Posterior cingulate gyrus (tissue), 11 donors: Measurements from ENCODE around the gene POU2F1.
"Not testable (repeated sequence)": the region's sequence is repeated elsewhere in the genome, so short reads cannot be mapped to it uniquely, and the experiment has no call there.

ENCODE experiments used
- DNase-seq, 10 donors: peaks; one replicate each; pipeline versions ENCODE4 v3.0.0 to v3.0.0-alpha.2; 2020 to 2021; ENCODE audit warnings: mixed read lengths in 3 of 10
- intact Hi-C: fragments of 100-400 bp; cut with DNase I; formaldehyde crosslinking; loops from one replicate; pipeline ENCODE4 v1.15.1; 2023

The POU2F1 gene

GRCh38 chr1:167301355-167301754 lies 80.7 kb downstream of the POU2F1 start:
- DNase-seq = no peak
- intact Hi-C loops = no loop called here

DNA sequence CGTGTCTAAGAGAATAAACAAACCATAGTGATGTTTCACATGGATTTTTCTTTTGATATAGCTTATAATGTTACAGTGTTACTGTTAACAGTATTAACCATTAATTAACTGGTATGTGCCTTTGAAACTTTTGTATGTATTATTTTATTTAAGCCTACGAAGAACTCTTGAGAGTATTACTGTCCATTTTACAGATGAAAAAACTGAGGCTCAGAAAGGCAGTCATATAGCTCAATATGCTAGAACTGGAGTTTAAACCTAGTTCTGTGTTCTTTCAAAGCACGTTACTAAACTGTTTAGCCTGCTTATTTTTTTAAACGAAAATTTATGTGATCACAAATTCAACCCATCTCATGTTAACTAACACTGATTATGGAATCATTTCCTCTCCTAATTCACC lies 83.5 kb downstream of the POU2F1 start:
- intact Hi-C loops = no loop called here

GRCh38 chr1:167305059-167305705 lies 84.5 kb downstream of the POU2F1 start:
- no peak for DNase-seq
- intact Hi-C loops = no loop called here

More for the DNA sequence above, 83.5 kb downstream of the POU2F1 start:
- DNase-seq = no peak

DNA sequence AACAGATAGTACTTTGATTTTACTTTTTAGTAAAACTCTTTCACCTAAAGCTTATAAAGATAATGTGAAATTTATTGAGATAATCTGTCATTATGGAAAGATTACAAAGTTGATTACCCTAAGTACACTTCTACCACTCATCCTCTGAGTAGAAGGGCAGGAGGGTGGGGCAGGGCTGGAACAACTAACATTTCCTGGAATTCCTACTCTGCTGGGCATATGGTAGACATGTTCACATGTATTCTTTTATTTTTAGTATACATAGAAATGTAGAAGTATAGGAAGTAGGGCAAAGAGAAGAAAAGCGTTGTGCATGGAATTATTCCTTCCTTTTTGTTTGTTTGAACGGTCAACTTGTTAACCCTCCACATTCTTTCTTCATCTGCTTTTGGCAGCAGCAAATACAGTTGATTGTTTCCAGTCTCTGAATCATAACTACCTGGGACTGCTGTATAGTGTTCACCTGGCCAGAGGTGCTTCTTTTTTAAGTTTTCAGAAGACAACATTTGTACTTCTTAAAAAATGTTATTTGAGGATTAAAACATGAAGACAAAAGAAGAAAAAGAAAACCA lies 85.1 kb downstream of the POU2F1 start:
- intact Hi-C loops = no loop called here
- DNase-seq = no peak

- no peak for DNase-seq
- intact Hi-C loops = no loop called here
These were observed 90.0 kb downstream of the POU2F1 start for GRCh38 chr1:167310732-167311131.

GRCh38 chr1:167312871-167313270 lies 92.2 kb downstream of the POU2F1 start:
- intact Hi-C loops = no loop called here
- no peak for DNase-seq

DNA sequence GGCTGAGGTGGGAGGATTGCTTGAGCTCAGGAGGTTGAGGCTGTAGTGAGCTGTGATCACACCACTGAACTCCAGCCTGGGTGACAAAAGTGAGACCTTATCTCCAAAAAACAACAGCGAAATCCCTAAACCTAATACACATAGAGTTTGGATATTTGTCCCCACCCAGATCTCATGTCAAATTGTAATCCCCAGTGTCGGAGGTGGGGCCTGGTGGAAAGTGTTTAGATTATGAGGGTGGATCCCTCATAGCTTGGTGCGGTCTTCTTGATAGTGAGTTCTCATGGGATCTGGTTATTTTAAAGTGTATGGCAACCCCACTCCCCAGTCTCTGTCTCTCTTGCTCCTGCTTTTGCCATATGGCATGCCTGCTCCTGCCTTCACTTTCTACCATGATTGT lies 94.0 kb downstream of the POU2F1 start:
- intact Hi-C loops = no loop called here
- DNase-seq = no peak

DNA sequence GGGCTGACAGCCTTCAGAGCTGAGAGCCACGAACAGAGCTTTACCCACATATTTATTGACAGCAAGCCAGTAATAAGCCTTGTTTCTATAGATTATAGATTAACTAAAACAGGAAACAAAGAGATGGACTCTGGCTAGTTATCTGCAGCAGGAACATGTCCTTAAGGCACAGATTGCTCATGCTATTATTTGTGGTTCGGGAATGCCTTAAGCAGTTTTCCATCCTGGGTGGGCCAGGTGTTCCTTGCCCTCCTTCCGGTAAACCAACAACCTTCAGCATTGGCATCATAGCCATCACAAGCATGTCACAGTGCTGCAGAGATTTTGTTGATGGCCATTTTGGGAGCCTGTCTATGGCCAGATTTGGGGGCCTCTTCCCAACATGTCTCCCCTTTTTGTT lies 96.8 kb downstream of the POU2F1 start:
- intact Hi-C loops = no loop called here
- no peak for DNase-seq

DNA sequence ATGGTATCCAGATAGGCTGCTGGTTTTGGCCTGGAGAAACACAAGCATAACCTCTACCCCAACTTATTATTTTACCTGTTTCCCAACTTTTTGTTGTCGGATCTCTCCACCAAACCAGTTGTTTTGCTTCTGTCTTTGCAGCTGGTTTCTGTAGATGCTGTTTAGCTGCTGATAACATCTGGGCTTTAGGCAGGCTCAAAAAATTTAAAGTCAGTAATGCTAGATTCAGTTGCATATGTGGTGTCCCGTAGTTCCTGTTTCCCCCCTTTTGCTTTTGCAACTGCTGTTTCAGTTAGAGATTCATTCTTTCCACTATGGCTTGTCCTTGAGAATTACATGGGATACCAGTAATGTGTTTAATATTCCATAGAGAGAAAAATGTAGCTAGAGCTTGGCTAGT lies 98.5 kb downstream of the POU2F1 start:
- DNase-seq, intact Hi-C loops: not testable (repeated sequence)

DNA sequence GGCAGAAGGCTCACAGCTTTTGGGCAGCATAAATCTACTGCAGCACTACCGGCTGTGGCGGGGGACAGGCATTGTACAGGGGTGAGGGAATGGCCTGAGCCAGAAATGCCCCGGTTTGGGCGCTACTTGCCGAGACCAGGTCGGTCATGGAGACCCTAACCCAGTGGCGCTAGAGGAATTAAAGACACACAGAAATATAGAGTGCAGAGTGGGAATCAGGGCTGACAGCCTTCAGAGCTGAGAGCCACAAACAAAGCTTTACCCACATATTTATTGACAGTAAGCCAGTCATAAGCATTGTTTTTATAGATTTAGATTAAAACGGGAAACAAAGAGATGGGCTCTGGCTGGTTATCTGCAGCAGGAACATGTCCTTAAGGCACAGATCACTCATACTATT lies 101.8 kb downstream of the POU2F1 start:
- no peak for DNase-seq
- intact Hi-C loops = no loop called here

GRCh38 chr1:167325151-167325550 lies 104.5 kb downstream of the POU2F1 start:
- intact Hi-C loops = no loop called here
- DNase-seq = no peak

DNA sequence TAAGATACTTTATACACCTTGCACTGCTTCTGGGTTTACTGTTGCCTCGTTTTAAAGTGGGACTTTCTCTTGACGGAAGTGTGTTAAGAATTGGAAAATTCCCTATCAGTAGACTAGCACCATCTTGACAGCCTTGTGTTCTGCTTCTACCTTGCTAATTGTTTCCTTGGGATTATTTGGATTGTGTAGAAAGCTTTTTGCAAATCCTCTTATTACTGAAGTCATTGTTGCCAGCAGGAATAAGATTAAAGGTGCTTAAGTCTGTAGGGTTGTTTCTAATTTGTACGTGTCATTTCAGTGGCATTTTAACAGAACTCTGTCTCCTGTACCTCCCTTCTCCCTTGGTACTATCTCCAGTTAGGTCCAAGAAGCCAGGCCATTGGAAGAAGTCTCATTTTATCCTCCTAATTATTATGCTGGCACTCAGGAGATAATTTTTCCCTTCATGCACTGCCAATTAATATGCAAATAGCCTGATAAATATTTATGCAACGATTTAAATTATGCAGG lies 107.7 kb downstream of the POU2F1 start:
- no peak for DNase-seq
- intact Hi-C loops = no loop called here

- intact Hi-C loops = no loop called here
- peak in 9 of 10 donors; percentile 19 to 90 (median 35) for DNase-seq
These were observed 108.3 kb downstream of the POU2F1 start for GRCh38 chr1:167328816-167329483.

GRCh38 chr1:167330601-167331293 lies 110.1 kb downstream of the POU2F1 start:
- DNase-seq = no peak
- intact Hi-C loops = no loop called here

DNA sequence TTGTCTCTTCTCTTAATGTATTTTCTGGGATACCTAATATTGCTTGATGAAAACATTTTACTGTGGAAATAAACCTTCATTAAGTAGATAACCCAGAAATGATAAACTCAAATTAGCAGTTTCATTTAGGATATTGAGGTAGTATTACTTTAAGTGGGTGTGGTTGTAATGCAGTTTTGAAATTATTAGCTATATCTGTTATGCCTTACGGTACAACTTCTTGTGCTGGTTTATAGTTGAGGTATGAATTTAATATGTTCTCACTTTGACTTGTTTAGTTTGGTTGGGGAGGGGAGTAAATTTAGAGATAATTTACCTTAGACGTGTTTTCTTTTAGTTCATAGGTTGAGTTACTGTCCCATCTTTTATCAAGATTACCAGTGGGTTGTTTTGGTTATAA lies 111.0 kb downstream of the POU2F1 start:
- intact Hi-C loops = no loop called here
- DNase-seq = no peak

DNA sequence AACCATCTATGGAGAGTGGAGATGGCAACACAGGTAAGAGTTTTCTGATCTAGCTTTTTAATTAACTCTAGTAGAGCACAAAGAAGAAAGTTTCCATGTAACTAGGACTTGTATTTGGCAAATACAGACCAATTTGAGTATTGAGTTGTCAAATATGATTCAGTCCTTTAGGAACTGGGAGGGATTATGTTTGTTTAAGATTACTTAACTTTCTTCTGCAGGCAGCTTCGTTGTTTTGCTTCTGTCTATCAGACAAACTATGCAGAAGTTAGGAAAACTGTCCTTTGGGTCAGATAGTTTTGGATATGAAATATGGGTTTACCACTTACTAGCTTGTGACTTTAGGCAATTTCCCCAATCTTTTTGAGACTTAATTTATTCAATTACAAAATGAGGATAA lies 111.8 kb downstream of the POU2F1 start:
- intact Hi-C loops = no loop called here
- DNase-seq = no peak

DNA sequence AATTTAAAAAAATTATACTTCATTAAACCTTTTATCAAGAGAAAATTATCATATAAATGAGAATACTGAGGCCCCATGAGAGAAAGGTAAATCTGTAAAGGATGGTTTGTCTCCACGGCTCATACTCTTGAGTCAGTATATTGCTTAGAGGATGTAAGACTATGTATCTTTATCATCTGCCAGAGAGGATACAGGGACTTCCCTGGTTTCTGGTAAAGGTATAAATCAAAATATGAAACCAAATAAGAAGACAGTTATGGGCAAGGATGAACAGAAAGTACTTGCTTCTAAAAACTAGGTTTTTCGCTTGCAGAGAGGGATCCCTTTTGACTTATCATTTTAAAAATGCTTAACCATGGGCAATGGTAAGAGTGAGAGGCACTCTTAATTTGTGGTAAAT lies 112.4 kb downstream of the POU2F1 start:
- intact Hi-C loops = no loop called here

GRCh38 chr1:167333703-167334102 lies 113.0 kb downstream of the POU2F1 start:
- no peak for DNase-seq
- intact Hi-C loops = no loop called here

More for the DNA sequence above, 112.4 kb downstream of the POU2F1 start:
- DNase-seq = no peak

- DNase-seq = no peak
- intact Hi-C loops = no loop called here
These were observed 118.7 kb downstream of the POU2F1 start for GRCh38 chr1:167339405-167339804.

GRCh38 chr1:167342846-167343245 lies 122.2 kb downstream of the POU2F1 start:
- intact Hi-C loops = no loop called here
- no peak for DNase-seq

DNA sequence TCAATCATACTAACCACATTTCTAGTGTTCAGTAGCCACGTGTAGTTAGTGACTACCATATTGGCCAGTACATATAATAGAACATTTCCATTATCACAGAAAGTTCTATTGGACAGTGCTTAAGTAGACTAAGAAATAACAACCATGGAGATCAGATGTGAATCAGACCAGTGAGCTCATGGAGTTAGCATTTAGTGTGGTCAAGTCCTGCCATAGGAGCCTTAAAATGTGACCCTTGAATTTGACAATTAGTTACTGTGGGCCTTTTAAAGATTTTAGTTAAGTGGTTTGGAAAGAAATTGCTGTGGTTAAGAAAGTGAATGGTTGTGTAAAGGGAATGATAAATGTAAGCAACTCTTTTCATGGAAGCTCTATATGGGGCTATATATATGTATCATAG lies 123.4 kb downstream of the POU2F1 start:
- intact Hi-C loops = no loop called here
- DNase-seq = no peak
